ENCODE results near the gene HSD17B12. TPM values are rescaled to one million over a fixed set of nuclear protein-coding genes. Genes with fewer than 3 reads are reported as not detected.

The HSD17B12 gene
- total and polyA plus RNA-seq, 2 of the 13 experiments (the other 11 are each of a cell fraction or from before 2014, with no cell fraction given): 50.3 to 117 TPM

GRCh38 chr11:43643898-43644620 lies 36.5 kb upstream of the HSD17B12 start (continued):
- TF ChIP-seq ZC3H4 (CRISPR knock-in tag; IDR thresholded peaks at IDR 0.05; ENCODE audit: borderline replicate concordance): no peak
- TF ChIP-seq ZNF704 (CRISPR knock-in tag; IDR thresholded peaks at IDR 0.05; ENCODE audit: borderline replicate concordance): no peak
- no peak for TF ChIP-seq ZNF557 (CRISPR knock-in tag; IDR thresholded peaks at IDR 0.05)
- TF ChIP-seq, protein P1, sequence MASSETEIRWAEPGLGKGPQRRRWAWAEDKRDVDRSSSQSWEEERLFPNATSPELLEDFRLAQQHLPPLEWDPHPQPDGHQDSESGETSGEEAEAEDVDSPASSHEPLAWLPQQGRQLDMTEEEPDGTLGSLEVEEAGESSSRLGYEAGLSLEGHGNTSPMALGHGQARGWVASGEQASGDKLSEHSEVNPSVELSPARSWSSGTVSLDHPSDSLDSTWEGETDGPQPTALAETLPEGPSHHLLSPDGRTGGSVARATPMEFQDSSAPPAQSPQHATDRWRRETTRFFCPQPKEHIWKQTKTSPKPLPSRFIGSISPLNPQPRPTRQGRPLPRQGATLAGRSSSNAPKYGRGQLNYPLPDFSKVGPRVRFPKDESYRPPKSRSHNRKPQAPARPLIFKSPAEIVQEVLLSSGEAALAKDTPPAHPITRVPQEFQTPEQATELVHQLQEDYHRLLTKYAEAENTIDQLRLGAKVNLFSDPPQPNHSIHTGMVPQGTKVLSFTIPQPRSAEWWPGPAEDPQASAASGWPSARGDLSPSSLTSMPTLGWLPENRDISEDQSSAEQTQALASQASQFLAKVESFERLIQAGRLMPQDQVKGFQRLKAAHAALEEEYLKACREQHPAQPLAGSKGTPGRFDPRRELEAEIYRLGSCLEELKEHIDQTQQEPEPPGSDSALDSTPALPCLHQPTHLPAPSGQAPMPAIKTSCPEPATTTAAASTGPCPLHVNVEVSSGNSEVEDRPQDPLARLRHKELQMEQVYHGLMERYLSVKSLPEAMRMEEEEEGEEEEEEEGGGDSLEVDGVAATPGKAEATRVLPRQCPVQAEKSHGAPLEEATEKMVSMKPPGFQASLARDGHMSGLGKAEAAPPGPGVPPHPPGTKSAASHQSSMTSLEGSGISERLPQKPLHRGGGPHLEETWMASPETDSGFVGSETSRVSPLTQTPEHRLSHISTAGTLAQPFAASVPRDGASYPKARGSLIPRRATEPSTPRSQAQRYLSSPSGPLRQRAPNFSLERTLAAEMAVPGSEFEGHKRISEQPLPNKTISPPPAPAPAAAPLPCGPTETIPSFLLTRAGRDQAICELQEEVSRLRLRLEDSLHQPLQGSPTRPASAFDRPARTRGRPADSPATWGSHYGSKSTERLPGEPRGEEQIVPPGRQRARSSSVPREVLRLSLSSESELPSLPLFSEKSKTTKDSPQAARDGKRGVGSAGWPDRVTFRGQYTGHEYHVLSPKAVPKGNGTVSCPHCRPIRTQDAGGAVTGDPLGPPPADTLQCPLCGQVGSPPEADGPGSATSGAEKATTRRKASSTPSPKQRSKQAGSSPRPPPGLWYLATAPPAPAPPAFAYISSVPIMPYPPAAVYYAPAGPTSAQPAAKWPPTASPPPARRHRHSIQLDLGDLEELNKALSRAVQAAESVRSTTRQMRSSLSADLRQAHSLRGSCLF (CRISPR knock-in tag; IDR thresholded peaks at IDR 0.05; ENCODE audit: borderline replicate concordance): no peak
- no peak for TF ChIP-seq ZNF737 (CRISPR knock-in tag; IDR thresholded peaks at IDR 0.05; ENCODE audit: borderline replicate concordance)
- no peak; the same call in 1 of the 2 replicates for TF ChIP-seq ARNTL (CRISPR knock-in tag; IDR thresholded peaks at IDR 0.05)
- TF ChIP-seq ETS1 (CRISPR knock-in tag; IDR thresholded peaks at IDR 0.05): no peak
- peak; percentile 91 for TF ChIP-seq KAT8 (CRISPR knock-in tag; IDR thresholded peaks at IDR 0.05)
- TF ChIP-seq MAFG (CRISPR knock-in tag; IDR thresholded peaks at IDR 0.05): no peak
- 0 out of 2 replicates have a peak, but pooled peaks have one; percentile 18 for TF ChIP-seq ZNF451 (CRISPR knock-in tag; IDR thresholded peaks at IDR 0.05)
- TF ChIP-seq ZIK1 (CRISPR knock-in tag; IDR thresholded peaks at IDR 0.05; ENCODE audit: borderline replicate concordance, low read depth): no peak
- no peak for TF ChIP-seq MTA3 (CRISPR knock-in tag; IDR thresholded peaks at IDR 0.05)
- no peak for TF ChIP-seq SMARCE1 (IDR thresholded peaks at IDR 0.05; ENCODE audit: borderline replicate concordance)
- TF ChIP-seq NFRKB (IDR thresholded peaks at IDR 0.05): no peak
- no peak; the same call in 1 of the 2 replicates for TF ChIP-seq BCL3 (CRISPR knock-in tag; IDR thresholded peaks at IDR 0.05)
- TF ChIP-seq REPIN1 (CRISPR knock-in tag; IDR thresholded peaks at IDR 0.05; ENCODE audit: borderline replicate concordance, low read depth): 0 out of 2 replicates have a peak, but pooled peaks have one; percentile 61
- TF ChIP-seq IRX3 (CRISPR knock-in tag; IDR thresholded peaks at IDR 0.05; ENCODE audit: borderline replicate concordance, low read depth): peak; percentile 40; the same call in 1 of the 2 replicates
- TF ChIP-seq GTF3A (CRISPR knock-in tag; conservative IDR thresholded peaks at IDR 0.05): no peak
- TF ChIP-seq PHF20 (CRISPR knock-in tag; IDR thresholded peaks at IDR 0.05): peak; percentile 90
- TF ChIP-seq ATF7 (IDR thresholded peaks at IDR 0.05): no peak
- TF ChIP-seq ATF7 (CRISPR knock-in tag; IDR thresholded peaks at IDR 0.05): no peak
- no peak for TF ChIP-seq DNMT1 (CRISPR knock-in tag; IDR thresholded peaks at IDR 0.05)
